Measurements from ENCODE around the gene ST6GALNAC6. TPM values are rescaled to one million over a fixed set of nuclear protein-coding genes. Genes with fewer than 3 reads are reported as not detected.

The ST6GALNAC6 gene
- total and polyA plus RNA-seq, 7 donors, result 35.6 to 125 (median 109) TPM

DNA sequence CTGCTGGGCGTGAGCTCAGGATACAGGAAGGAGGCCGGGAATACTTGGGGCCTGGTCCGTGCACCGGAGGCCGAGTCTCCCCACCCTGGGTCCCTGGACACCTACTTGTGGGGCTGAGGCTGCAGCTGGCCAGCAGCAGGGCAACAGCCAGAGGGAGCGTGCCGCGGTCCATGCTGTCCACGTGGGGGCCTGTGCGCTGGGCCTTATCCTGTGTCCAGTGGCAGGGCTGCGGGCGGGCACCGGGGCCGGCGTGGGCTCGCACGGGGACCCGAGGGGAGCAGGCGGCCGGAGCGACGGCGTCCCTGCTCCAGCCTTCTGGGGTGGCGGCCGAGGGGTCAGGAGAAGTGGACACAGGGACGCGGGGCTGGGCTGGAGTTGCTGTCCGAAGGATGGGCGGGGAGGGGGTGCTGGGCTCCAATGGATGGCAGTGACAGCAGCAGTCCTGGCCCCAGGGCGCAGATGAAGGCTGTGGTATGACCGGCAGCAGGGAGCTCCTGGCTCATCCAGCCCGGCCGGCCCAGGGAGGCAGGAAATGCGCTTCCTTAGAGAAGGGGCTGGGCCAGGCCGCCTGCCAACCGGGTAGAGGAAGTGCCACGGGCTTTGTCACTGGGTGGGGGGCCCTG is 45.1 kb downstream of the ST6GALNAC6 start, which contains the start of gene ENG:
TSS of gene ENG (minus strand) at position 475 of the 623 bp plus-strand sequence. CDS start at position 172, 303 bp downstream.
- no peaks in the 10 kb centered on the region for H3K27me3 ChIP-seq
- DNase-seq, result peak; percentile 90
- H3K9me3 ChIP-seq, result peaks cover 0 to 2% (median under 1%) of the 10 kb centered on the region in 4 donors
- intact Hi-C loops (cut with DNase I), result no loop called here
- peak within 1 kb of the TSS; percentile 73 to 77 (median 74) for H3K27ac ChIP-seq
- TF ChIP-seq EP300 (IDR thresholded peaks at IDR 0.05) (no peak), POLR2AphosphoS5 (IDR thresholded peaks at IDR 0.05) (peak in 3 of 4 donors; percentile 46 to 55 (median 49))
- 21 to 47% methylated on average over 37 of the region's 37 CpGs for WGBS, 2 donors
- H3K4me1 ChIP-seq, result peaks cover 0 to 21% (median 15%) of the 10 kb centered on the region in 4 donors
- no peaks in the 10 kb centered on the region for H3K36me3 ChIP-seq
- peak within 1 kb of the TSS; percentile 30 to 56 (median 48) for H3K4me3 ChIP-seq

- peaks cover 0 to 2% (median under 1%) of the 10 kb centered on the region in 4 donors for H3K9me3 ChIP-seq
- H3K27ac ChIP-seq, result peak overlapping the region; percentile 73 to 77 (median 74)
- DNase-seq, result no peak
- H3K36me3 ChIP-seq, result no peaks in the 10 kb centered on the region
- H3K4me3 ChIP-seq, result peak overlapping the region; percentile 30 to 56 (median 48)
- H3K27me3 ChIP-seq, result no peaks in the 10 kb centered on the region
- H3K4me1 ChIP-seq, result peaks cover 0 to 21% (median 14%) of the 10 kb centered on the region in 4 donors
- TF ChIP-seq EP300 (IDR thresholded peaks at IDR 0.05) (no peak), POLR2A (IDR thresholded peaks at IDR 0.05) (no peak), CTCF (IDR thresholded peaks at IDR 0.05) (no peak), POLR2AphosphoS5 (IDR thresholded peaks at IDR 0.05) (no peak)
- intact Hi-C loops (cut with DNase I), result no loop called here
- 43 to 72% methylated on average over 13 of the region's 13 CpGs for WGBS, 2 donors
These were observed 45.9 kb downstream of the ST6GALNAC6 start for GRCh38 chr9:127853312-127854183.

GRCh38 chr9:127852829-127853228 is 46.6 kb downstream of the ST6GALNAC6 start:
- peaks cover 0 to 16% (median 7%) of the 10 kb centered on the region in 4 donors for H3K4me1 ChIP-seq
- no peak for DNase-seq
- peak overlapping the region in 3 of 4 donors; percentile 47 to 56 (median 50) for H3K4me3 ChIP-seq
- H3K36me3 ChIP-seq, result no peaks in the 10 kb centered on the region
- peak overlapping the region; percentile 73 to 77 (median 74) for H3K27ac ChIP-seq
- peaks cover 0 to 2% (median under 1%) of the 10 kb centered on the region in 4 donors for H3K9me3 ChIP-seq
- no peak for TF ChIP-seq CTCF (IDR thresholded peaks at IDR 0.05)
- TF ChIP-seq POLR2AphosphoS5 (IDR thresholded peaks at IDR 0.05), result no peak
- no peak for TF ChIP-seq POLR2A (IDR thresholded peaks at IDR 0.05)
- no peak for TF ChIP-seq EP300 (IDR thresholded peaks at IDR 0.05)
- no peaks in the 10 kb centered on the region for H3K27me3 ChIP-seq
- intact Hi-C loops (cut with DNase I), result no loop called here
- WGBS, 2 donors, result 82% methylated on average over 9 of the region's 9 CpGs

DNA sequence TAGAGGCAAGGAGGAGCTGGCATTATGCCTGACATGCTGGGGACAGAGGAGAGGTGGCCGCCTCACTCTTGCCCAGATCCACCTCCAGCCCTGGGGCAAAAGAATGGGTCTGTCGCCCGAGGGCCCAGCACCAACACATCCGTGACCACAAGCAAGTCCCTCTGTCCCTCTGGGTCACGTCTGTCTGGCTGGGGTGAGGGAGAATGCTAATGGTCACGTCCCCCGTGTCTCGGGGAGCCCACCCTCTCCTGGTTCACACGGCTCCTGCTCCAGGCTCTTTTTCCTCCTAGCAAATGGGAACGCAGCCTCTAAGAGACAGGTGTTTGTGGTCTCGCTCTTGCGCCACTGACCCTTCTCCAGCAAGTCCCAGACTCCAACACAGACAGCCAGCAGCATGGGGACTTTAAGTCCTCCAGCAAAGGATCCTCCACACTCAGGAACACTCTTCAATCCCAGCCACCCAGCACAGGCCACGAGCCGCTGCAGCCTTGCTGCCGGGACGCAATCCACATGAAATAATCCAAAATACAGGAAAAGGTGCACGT is 49.0 kb downstream of the ST6GALNAC6 start:
- TF ChIP-seq POLR2A (IDR thresholded peaks at IDR 0.05), result no peak
- TF ChIP-seq POLR2AphosphoS5 (IDR thresholded peaks at IDR 0.05), result no peak
- intact Hi-C loops (cut with DNase I), result no loop called here
- Histone ChIP-seq H3K4me3 (peak overlapping the region in 2 of 4 donors; percentile 13 to 50), H3K27ac (no peak overlapping the region), H3K36me3 (no peaks in the 10 kb centered on the region), H3K4me1 (peaks cover 0 to 16% (median 7%) of the 10 kb centered on the region in 4 donors), H3K9me3 (peaks cover 0 to 2% (median under 1%) of the 10 kb centered on the region in 4 donors), H3K27me3 (no peaks in the 10 kb centered on the region)
- no peak for DNase-seq
- WGBS, 2 donors, result 89 to 91% methylated on average over 17 of the region's 17 CpGs

DNA sequence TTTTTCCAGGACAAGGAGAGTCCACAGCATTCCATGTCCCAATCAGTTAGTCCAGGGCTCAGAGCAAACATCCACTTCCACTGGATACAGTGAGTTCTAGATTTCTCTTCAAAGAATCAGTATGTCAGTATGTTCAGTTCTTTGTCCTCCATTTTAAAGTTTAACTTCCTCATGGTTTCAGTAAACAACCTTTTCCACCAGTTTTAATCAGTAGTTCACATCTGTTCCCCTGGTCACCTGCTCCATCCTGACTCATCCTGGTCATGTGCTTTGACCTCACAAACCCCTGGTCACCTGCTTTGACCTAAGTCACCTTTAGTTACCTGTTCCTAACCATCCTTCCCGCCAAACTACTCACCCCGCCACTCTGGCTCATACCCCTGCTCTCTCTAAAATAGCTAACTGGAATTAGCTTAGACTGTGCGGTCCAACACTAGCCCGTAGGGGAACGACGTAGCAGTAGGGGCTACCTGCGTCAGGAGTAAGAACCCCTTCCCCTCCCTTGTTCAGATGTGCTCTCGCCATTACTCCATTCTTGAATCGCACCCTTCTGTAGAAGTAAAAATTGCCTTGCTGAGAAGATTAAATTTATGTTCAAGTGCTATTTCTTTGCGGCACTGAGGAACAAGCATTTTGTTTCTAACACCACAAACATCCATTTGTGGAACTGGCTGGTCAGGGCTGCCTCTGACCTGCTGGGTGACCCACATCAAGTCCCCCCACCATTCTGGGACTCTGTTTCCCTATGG is 50.5 kb downstream of the ST6GALNAC6 start:
- TF ChIP-seq POLR2AphosphoS5 (IDR thresholded peaks at IDR 0.05), result no peak
- no peak for TF ChIP-seq EP300 (IDR thresholded peaks at IDR 0.05)
- no peak for TF ChIP-seq POLR2A (IDR thresholded peaks at IDR 0.05)
- TF ChIP-seq CTCF (IDR thresholded peaks at IDR 0.05), result no peak
- H3K36me3 ChIP-seq, result no peaks in the 10 kb centered on the region
- WGBS, 2 donors, result 86 to 93% methylated on average over 10 of the region's 10 CpGs
- H3K27me3 ChIP-seq, result no peaks in the 10 kb centered on the region
- H3K9me3 ChIP-seq, result peaks cover 0 to 2% (median under 1%) of the 10 kb centered on the region in 4 donors
- H3K27ac ChIP-seq, result no peak overlapping the region
- peaks cover 0 to 13% (median 4%) of the 10 kb centered on the region in 4 donors for H3K4me1 ChIP-seq
- no peak for DNase-seq
- intact Hi-C loops (cut with DNase I), result no loop called here
- no peak overlapping the region for H3K4me3 ChIP-seq

Data from sigmoid colon (tissue), 7 donors.